ENCODE results near the gene LHFPL6. TPM values are rescaled to one million over a fixed set of nuclear protein-coding genes. Genes with fewer than 3 reads are reported as not detected.

LHFPL6 gene
- total RNA-seq, 4 donors from 2014 or later = 113 to 177 (median 146) TPM

DNA sequence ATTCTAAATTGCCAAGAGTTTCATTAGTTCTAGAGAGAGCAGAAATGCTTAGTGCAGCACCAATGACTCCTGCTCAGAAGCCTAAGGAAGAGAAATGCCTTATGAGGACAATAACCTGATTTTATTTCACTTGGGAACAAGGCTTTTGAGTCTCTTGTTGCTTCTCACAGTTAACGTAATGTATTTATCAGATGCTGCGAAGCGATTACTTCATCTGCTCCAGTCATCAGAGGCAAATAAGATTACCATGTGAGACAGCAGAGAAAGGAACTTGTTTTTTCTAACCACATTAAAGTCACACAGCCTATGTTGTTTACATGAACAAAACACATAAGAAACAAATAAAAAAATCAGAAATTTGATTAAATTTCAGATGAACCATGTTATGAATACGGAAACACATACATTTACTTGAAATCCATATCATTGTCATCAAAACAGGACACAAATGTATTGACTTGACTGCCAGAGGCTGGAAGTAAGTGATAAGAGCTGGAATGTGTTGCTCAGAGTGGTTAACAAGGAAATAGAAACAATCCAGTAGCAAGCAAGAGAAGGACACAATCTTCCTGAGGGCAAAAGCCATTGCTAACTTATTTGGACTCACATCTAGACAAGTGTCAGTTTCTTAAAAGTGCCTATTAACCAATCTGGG, 147.3 kb downstream of the LHFPL6 start:
- WGBS, 2 donors = 57 to 63% methylated on average over 4 of the region's 4 CpGs
- peaks cover 0 to 9% (median 0%) of the 10 kb centered on the region in 4 donors for H3K9me3 ChIP-seq
- H3K36me3 ChIP-seq = no peaks in the 10 kb centered on the region
- no peak overlapping the region for H3K27ac ChIP-seq
- peaks cover 0 to 38% (median 14%) of the 10 kb centered on the region in 4 donors for H3K4me1 ChIP-seq
- no peaks in the 10 kb centered on the region for H3K27me3 ChIP-seq
- TF ChIP-seq EP300 (IDR thresholded peaks at IDR 0.05) = no peak
- TF ChIP-seq POLR2A (IDR thresholded peaks at IDR 0.05) = no peak
- TF ChIP-seq, protein P1, sequence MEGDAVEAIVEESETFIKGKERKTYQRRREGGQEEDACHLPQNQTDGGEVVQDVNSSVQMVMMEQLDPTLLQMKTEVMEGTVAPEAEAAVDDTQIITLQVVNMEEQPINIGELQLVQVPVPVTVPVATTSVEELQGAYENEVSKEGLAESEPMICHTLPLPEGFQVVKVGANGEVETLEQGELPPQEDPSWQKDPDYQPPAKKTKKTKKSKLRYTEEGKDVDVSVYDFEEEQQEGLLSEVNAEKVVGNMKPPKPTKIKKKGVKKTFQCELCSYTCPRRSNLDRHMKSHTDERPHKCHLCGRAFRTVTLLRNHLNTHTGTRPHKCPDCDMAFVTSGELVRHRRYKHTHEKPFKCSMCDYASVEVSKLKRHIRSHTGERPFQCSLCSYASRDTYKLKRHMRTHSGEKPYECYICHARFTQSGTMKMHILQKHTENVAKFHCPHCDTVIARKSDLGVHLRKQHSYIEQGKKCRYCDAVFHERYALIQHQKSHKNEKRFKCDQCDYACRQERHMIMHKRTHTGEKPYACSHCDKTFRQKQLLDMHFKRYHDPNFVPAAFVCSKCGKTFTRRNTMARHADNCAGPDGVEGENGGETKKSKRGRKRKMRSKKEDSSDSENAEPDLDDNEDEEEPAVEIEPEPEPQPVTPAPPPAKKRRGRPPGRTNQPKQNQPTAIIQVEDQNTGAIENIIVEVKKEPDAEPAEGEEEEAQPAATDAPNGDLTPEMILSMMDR (IDR thresholded peaks at IDR 0.05) = no peak
- no peak overlapping the region for H3K4me3 ChIP-seq
- DNase-seq (ENCODE audit: low spot score in 2 of 2) = no peak

DNA sequence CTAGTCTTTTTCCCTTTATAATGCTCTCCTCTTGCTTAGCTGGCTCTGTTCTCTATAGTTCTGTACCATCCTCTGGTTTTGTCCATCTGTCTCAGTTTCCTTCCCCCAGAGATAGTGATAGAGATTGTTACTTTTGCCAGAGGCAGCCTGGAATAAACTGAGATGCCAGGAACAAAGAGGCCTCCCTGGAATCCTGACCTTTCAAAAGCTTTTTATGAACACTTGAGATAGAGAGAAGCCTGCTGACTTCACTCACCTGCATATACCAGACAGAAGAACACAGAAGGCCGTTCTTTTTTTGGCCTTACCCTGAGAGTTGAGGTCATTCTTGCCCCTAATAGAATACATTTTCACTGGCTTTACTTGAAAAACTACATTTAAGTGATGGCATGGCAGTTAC, 150.2 kb downstream of the LHFPL6 start:
- H3K27ac ChIP-seq = peak overlapping the region in 2 of 4 donors; percentile 2 to 18
- no peak for TF ChIP-seq EP300 (IDR thresholded peaks at IDR 0.05)
- no peak for TF ChIP-seq POLR2A (IDR thresholded peaks at IDR 0.05)
- TF ChIP-seq, protein P1 (IDR thresholded peaks at IDR 0.05) = no peak
- H3K27me3 ChIP-seq = no peaks in the 10 kb centered on the region
- H3K9me3 ChIP-seq = peaks cover 0 to 9% (median 0%) of the 10 kb centered on the region in 4 donors
- peaks cover 0 to 45% (median 17%) of the 10 kb centered on the region in 4 donors for H3K4me1 ChIP-seq
- 61 to 70% methylated on average over 1 of the region's 1 CpG for WGBS, 2 donors
- no peak for DNase-seq (ENCODE audit: low spot score in 2 of 2)
- H3K4me3 ChIP-seq = no peak overlapping the region
- no peaks in the 10 kb centered on the region for H3K36me3 ChIP-seq

DNA sequence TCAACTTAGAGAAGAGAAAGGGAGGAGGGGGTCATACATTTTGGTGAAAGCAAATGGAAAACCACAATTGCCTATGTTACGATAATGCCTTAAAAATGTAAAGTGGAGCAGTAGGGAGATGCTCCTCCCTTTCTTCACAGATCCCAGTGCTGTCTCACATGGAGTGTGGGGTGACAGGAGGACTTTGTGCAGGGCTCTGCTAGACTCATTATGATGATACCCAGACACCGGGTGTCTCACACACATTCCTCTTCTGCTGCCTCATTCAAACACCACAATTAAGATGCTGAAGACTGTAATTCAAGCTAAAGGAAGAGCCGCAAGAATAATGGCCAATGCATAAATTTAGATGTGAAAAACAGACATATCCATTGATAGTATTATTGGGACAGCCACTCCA, 150.6 kb downstream of the LHFPL6 start:
- Histone ChIP-seq H3K36me3 (no peaks in the 10 kb centered on the region), H3K27ac (peak overlapping the region in 3 of 4 donors; percentile 2 to 29 (median 18)), H3K4me1 (peaks cover 0 to 45% (median 17%) of the 10 kb centered on the region in 4 donors), H3K4me3 (no peak overlapping the region), H3K9me3 (peaks cover 0 to 6% (median 0%) of the 10 kb centered on the region in 4 donors), H3K27me3 (no peaks in the 10 kb centered on the region)
- no peak for DNase-seq (ENCODE audit: low spot score in 2 of 2)
- WGBS, 2 donors = 64 to 71% methylated on average over 3 of the region's 3 CpGs
- TF ChIP-seq EP300 (IDR thresholded peaks at IDR 0.05) = no peak
- TF ChIP-seq, protein P1 (IDR thresholded peaks at IDR 0.05) = no peak
- no peak for TF ChIP-seq POLR2A (IDR thresholded peaks at IDR 0.05)

DNA sequence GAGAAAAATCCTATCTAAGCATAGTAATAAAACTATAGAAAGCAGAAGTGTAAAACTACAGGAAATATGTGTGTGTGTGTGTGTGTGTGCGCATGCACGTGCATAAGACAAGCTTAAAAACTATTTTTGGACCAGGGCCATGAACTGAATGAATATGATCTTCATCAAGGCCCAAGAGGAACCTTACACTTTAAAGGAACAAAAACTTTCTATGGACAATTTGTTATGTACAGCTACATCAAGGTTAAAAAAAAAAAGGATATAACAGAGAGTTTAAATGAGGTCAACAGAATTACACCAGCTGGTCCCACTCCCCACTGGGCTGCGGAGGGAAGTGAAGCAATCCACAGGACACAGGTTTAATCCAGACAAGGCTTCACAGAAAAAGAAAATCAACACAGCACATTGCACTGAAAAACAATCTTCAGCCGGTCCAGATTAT, 151.1 kb downstream of the LHFPL6 start:
- H3K27me3 ChIP-seq = no peaks in the 10 kb centered on the region
- H3K4me1 ChIP-seq = peaks cover 0 to 45% (median 17%) of the 10 kb centered on the region in 4 donors
- TF ChIP-seq, protein P1 (IDR thresholded peaks at IDR 0.05) = no peak
- TF ChIP-seq EP300 (IDR thresholded peaks at IDR 0.05) = peak; percentile 60 to 66
- no peak for TF ChIP-seq POLR2A (IDR thresholded peaks at IDR 0.05)
- H3K9me3 ChIP-seq = peaks cover 0 to under 1% (median 0%) of the 10 kb centered on the region in 4 donors
- WGBS, 2 donors = 41 to 63% methylated on average over 4 of the region's 4 CpGs
- no peak overlapping the region for H3K4me3 ChIP-seq
- H3K27ac ChIP-seq = peak overlapping the region in 2 of 4 donors; percentile 18 to 30
- peak in 1 of 2 donors; percentile 40 for DNase-seq (ENCODE audit: low spot score in 2 of 2)
- no peaks in the 10 kb centered on the region for H3K36me3 ChIP-seq

DNA sequence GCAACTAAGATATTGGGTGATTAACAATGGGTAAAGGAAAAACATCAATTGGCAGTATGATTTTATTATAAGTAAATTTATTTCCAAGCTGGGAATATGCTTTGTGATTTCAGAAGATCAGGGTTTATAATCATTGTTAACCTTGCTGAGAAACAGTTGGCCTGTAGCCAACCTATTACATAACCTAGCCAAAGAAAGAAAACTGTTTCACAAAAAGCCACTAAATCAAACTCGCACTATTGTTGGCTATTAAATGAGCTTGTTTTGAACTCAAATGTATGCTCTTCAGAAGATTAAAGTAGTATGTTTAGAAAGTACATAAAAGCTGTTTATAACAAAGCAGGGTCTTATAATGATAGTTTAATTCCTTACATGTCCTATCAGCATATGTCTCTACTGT, 151.7 kb downstream of the LHFPL6 start:
- Histone ChIP-seq H3K27me3 (no peaks in the 10 kb centered on the region), H3K4me3 (no peak overlapping the region), H3K36me3 (no peaks in the 10 kb centered on the region), H3K27ac (peak overlapping the region in 2 of 4 donors; percentile 18 to 30), H3K4me1 (peaks cover 0 to 45% (median 17%) of the 10 kb centered on the region in 4 donors), H3K9me3 (no peaks in the 10 kb centered on the region)
- TF ChIP-seq, protein P1 (IDR thresholded peaks at IDR 0.05) = no peak
- TF ChIP-seq POLR2A (IDR thresholded peaks at IDR 0.05) (no peak), EP300 (IDR thresholded peaks at IDR 0.05) (no peak)
- WGBS, 2 donors = 8 to 15% methylated on average over 1 of the region's 1 CpG
- peak in 1 of 2 donors; percentile 70 for DNase-seq (ENCODE audit: low spot score in 2 of 2)
